Keratinocyte (primary cell): Measurements from ENCODE around the gene WNT7A.

Experiments used
- EZH2 ChIP-seq: IDR thresholded peaks from one replicate; pipeline ENCODE4 v1.6.1; 2012; ENCODE audit warnings: inconsistent platforms, mild to moderate bottlenecking, low read length, moderate library complexity
- TF ChIP-seq, protein P1 (sequence below), 3 experiments: IDR thresholded peaks in 1 of 3; conservative IDR thresholded peaks in 1 of 3; optimal IDR thresholded peaks in 1 of 3; 2 replicates in 2 of 3; 3 replicates in 1 of 3; pipeline versions ENCODE3 to v1.5.1; 2011; ENCODE audit warnings: low read length in 3 of 3, mild to moderate bottlenecking in 3 of 3, moderate library complexity in 2 of 3, control low read depth in 1 of 3, inconsistent platforms in 1 of 3; ENCODE audit not compliant: insufficient read depth in 2 of 3; ENCODE audit errors: extremely low read depth in 1 of 3

DNA sequence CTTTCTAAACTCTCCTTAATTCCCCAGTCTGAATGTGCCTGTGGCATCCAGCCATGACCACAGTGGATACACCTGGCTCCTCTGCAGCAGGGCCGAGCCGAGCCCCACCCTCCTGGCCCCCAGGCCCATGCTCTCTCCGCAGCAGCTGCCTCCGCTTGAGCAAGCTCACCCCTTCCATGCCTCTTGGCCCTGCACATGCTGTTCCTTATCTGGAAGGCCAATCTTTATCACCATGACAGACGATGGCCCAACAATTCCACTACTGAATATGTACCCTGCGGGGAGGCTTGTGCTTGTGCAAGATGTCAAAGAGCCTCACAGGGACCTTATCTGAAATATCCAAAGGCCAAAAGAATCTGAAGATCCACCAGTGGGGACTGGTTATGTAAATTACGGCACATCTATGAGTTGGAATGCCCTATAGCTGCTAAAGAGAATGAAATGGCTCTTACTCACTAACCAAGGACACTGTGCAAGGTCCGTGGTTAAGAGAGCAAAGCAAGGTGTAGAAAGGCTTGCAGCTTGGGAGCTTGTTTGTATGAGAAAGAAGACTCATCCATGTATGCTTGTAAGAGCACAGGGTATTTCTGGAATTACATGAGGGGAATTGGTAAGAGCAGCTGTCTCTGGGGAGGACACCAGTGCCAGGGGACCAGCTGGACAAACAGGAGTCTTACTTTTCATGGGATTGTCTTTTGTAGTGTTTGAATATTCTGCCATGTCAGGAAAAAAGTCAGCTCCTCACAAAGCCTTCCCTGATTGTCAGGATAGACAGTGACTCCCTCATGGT is 55.2 kb downstream of the WNT7A start:
- TF ChIP-seq, protein P1, sequence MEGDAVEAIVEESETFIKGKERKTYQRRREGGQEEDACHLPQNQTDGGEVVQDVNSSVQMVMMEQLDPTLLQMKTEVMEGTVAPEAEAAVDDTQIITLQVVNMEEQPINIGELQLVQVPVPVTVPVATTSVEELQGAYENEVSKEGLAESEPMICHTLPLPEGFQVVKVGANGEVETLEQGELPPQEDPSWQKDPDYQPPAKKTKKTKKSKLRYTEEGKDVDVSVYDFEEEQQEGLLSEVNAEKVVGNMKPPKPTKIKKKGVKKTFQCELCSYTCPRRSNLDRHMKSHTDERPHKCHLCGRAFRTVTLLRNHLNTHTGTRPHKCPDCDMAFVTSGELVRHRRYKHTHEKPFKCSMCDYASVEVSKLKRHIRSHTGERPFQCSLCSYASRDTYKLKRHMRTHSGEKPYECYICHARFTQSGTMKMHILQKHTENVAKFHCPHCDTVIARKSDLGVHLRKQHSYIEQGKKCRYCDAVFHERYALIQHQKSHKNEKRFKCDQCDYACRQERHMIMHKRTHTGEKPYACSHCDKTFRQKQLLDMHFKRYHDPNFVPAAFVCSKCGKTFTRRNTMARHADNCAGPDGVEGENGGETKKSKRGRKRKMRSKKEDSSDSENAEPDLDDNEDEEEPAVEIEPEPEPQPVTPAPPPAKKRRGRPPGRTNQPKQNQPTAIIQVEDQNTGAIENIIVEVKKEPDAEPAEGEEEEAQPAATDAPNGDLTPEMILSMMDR (optimal IDR thresholded peaks at IDR 0.05 in 1 of 3, IDR thresholded peaks at IDR 0.05 in 1 of 3, conservative IDR thresholded peaks at IDR 0.05 in 1 of 3; ENCODE audit: extremely low read depth in 1 of 3, insufficient read depth in 2 of 3, low read length in 3 of 3), result no peak
- TF ChIP-seq EZH2, result no peak
